Measurements from ENCODE around the gene CFAP68. TPM values are rescaled to one million over a fixed set of nuclear protein-coding genes. Genes with fewer than 3 reads are reported as not detected.
A peak's percentile ranks its signal among the peaks of the same experiment; 100 is the strongest.

CFAP68 gene
- total and polyA plus RNA-seq, 2 of the 13 experiments (the other 11 are each of a cell fraction or from before 2014, with no cell fraction given), result 22.2 to 25.6 TPM

GRCh38 chr11:111918390-111919256 lies 39.3 kb downstream of the CFAP68 start, which contains the start of gene C11orf52:
C11orf52 (plus strand) TSS chr11:111918913; CDS start chr11:111918973, 60 bp downstream.
- FAIRE-seq (peak; percentile 76), ATAC-seq (peak; percentile 91), DNase-seq (ENCODE audit: low spot score) (peak; percentile 89)
- intact Hi-C loops (cut with micrococcal nuclease; ENCODE audit: unreplicated experiment) (loop anchor here (2.0 kb wide), 1 partner anchor 40 kb away; the partner anchor contains the start of genes CFAP68 and FDXACB1), in situ Hi-C loops (cut with HindIII; ENCODE audit: extremely low pct_ligation_motif_present, low pct_unique_long_range_greater_than_20kb) (no loop called here)
- H3K27ac ChIP-seq (ENCODE audit: extremely low read length, insufficient read depth, low read length), result peak within 1 kb of the TSS; percentile 66
- peak within 1 kb of the TSS; percentile 49 to 66 (median 58) for H3K4me3 ChIP-seq (replicated peaks in 1 of 3; ENCODE audit: insufficient read depth in 1 of 3, low read depth in 2 of 3, low read length in 3 of 3)
- no peaks in the 10 kb centered on the region for H3K36me3 ChIP-seq (replicated peaks in 1 of 2; ENCODE audit: control insufficient read depth in 1 of 2, insufficient read depth in 2 of 2, low read length in 2 of 2)
- H2AFZ ChIP-seq (ENCODE audit: low read length), result peak within 1 kb of the TSS; percentile 62
- H3K4me1 ChIP-seq (ENCODE audit: insufficient read depth, low read length), result peaks cover 88% of the 10 kb centered on the region
- no peaks in the 10 kb centered on the region for H3K79me2 ChIP-seq (ENCODE audit: insufficient read depth, low read length)
- CTCF ChIA-PET (ENCODE audit: low intra/inter-chr PET ratio, low total read pairs), result no interaction called here
- no peaks in the 10 kb centered on the region for H3K9me3 ChIP-seq (ENCODE audit: low read length)
- POLR2A ChIA-PET, result interaction anchor here (0.6 to 3.1 kb wide), 12 partner anchors 8 to 103 kb away, joined by 3 to 65 read pairs (median 6); partner anchors contain the start of gene ALG9
- BruUV-seq (replicated peaks), result TSS peak; percentile 72
- H3K9ac ChIP-seq (ENCODE audit: insufficient read depth, low read depth, low read length), result peak within 1 kb of the TSS; percentile 62
- H3K27me3 ChIP-seq (ENCODE audit: control insufficient read depth in 1 of 2, insufficient read depth in 2 of 2, low read length in 2 of 2), result no peaks in the 10 kb centered on the region
- WGBS (ENCODE audit: low lambda C conversion rate), result 13% methylated on average over 16 of the region's 19 CpGs
- H4K20me1 ChIP-seq (ENCODE audit: insufficient read depth, low read length), result no peaks in the 10 kb centered on the region
- peak within 1 kb of the TSS; percentile 75 for H3K4me2 ChIP-seq (ENCODE audit: low read depth, low read length)
- TF ChIP-seq DPF2 (CRISPR knock-in tag; IDR thresholded peaks at IDR 0.05; ENCODE audit: borderline replicate concordance, low read depth), result no peak
- TF ChIP-seq, protein P1, sequence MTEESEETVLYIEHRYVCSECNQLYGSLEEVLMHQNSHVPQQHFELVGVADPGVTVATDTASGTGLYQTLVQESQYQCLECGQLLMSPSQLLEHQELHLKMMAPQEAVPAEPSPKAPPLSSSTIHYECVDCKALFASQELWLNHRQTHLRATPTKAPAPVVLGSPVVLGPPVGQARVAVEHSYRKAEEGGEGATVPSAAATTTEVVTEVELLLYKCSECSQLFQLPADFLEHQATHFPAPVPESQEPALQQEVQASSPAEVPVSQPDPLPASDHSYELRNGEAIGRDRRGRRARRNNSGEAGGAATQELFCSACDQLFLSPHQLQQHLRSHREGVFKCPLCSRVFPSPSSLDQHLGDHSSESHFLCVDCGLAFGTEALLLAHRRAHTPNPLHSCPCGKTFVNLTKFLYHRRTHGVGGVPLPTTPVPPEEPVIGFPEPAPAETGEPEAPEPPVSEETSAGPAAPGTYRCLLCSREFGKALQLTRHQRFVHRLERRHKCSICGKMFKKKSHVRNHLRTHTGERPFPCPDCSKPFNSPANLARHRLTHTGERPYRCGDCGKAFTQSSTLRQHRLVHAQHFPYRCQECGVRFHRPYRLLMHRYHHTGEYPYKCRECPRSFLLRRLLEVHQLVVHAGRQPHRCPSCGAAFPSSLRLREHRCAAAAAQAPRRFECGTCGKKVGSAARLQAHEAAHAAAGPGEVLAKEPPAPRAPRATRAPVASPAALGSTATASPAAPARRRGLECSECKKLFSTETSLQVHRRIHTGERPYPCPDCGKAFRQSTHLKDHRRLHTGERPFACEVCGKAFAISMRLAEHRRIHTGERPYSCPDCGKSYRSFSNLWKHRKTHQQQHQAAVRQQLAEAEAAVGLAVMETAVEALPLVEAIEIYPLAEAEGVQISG (CRISPR knock-in tag; IDR thresholded peaks at IDR 0.05), result peak; percentile 55; the same call in 1 of the 2 replicates
- peak; percentile 61 for TF ChIP-seq POGZ (CRISPR knock-in tag; IDR thresholded peaks at IDR 0.05)
- TF ChIP-seq, protein P2, sequence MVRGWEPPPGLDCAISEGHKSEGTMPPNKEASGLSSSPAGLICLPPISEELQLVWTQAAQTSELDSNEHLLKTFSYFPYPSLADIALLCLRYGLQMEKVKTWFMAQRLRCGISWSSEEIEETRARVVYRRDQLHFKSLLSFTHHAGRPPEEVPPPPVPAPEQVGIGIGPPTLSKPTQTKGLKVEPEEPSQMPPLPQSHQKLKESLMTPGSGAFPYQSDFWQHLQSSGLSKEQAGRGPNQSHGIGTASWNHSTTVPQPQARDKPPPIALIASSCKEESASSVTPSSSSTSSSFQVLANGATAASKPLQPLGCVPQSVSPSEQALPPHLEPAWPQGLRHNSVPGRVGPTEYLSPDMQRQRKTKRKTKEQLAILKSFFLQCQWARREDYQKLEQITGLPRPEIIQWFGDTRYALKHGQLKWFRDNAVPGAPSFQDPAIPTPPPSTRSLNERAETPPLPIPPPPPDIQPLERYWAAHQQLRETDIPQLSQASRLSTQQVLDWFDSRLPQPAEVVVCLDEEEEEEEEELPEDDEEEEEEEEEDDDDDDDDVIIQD (CRISPR knock-in tag; IDR thresholded peaks at IDR 0.05; ENCODE audit: low read depth), result no peak
- TF ChIP-seq ZNF292 (CRISPR knock-in tag; IDR thresholded peaks at IDR 0.05; ENCODE audit: borderline replicate concordance, low read depth), result peak; percentile 80; the same call in 1 of the 2 replicates
- 0 out of 2 replicates have a peak, but pooled peaks have one; percentile 47 for TF ChIP-seq ZNF33A (CRISPR knock-in tag; IDR thresholded peaks at IDR 0.05; ENCODE audit: borderline replicate concordance)
- TF ChIP-seq MBD4 (IDR thresholded peaks at IDR 0.05; ENCODE audit: borderline replicate concordance, low read length), result no peak
- TF ChIP-seq TBX2 (CRISPR knock-in tag; IDR thresholded peaks at IDR 0.05; ENCODE audit: borderline replicate concordance), result peak; percentile 46; the same call in 1 of the 2 replicates
- TF ChIP-seq ZNF616 (CRISPR knock-in tag; IDR thresholded peaks at IDR 0.05; ENCODE audit: low read depth), result no peak
- TF ChIP-seq HNF4G (IDR thresholded peaks at IDR 0.05; ENCODE audit: borderline replicate concordance, low read depth, low read length), result peak; percentile 42
- TF ChIP-seq HNF4G (CRISPR knock-in tag; IDR thresholded peaks at IDR 0.05; ENCODE audit: borderline replicate concordance, low read depth), result no peak
- TF ChIP-seq TERF1 (CRISPR knock-in tag; IDR thresholded peaks at IDR 0.05), result no peak
- TF ChIP-seq POLR2AphosphoS2 (IDR thresholded peaks at IDR 0.05; ENCODE audit: low read depth, low read length), result no peak
- no peak for TF ChIP-seq SYNCRIP (IDR thresholded peaks at IDR 0.05; ENCODE audit: insufficient read depth, low read depth, low read length)
- TF ChIP-seq MBNL3 (CRISPR knock-in tag; conservative IDR thresholded peaks at IDR 0.05), result no peak
- no peak for TF ChIP-seq KAT7 (CRISPR knock-in tag; IDR thresholded peaks at IDR 0.05; ENCODE audit: borderline replicate concordance)
- TF ChIP-seq RFX1 (IDR thresholded peaks at IDR 0.05), result peak; percentile 51
- TF ChIP-seq SMAD3 (CRISPR knock-in tag; IDR thresholded peaks at IDR 0.05), result 0 out of 2 replicates have a peak, but pooled peaks have one; percentile 33
- TF ChIP-seq ZNF205 (CRISPR knock-in tag; IDR thresholded peaks at IDR 0.05), result 0 out of 2 replicates have a peak, but pooled peaks have one; percentile 17
